ENCODE results near the gene DERA.
"Not testable (repeated sequence)": the region's sequence is repeated elsewhere in the genome, so short reads cannot be mapped to it uniquely, and the experiment has no call there.

DERA gene

GRCh38 chr12:16016748-16017147, 105.6 kb downstream of the DERA start:
- no peak for DNase-seq

GRCh38 chr12:16018306-16018705, 107.2 kb downstream of the DERA start:
- DNase-seq = no peak

DNA sequence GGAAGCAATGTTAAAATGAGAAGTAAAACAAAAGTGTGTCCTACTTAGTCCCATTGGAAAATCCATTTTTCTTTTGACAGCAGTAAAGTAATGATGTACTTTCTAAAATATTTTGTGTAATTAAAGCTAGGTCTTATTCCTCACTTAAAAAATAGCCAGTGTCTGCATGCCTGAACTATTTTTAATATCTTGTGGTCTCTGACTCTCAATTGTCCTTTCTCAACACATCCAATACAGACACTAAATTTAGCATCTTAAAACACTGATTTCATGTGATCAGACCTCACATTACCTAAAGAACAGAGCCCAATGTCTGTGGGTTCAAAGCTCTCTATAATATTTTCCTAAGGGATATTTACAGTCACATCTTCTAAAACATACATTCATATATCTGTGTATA, 108.0 kb downstream of the DERA start:
- no peak for DNase-seq

DNA sequence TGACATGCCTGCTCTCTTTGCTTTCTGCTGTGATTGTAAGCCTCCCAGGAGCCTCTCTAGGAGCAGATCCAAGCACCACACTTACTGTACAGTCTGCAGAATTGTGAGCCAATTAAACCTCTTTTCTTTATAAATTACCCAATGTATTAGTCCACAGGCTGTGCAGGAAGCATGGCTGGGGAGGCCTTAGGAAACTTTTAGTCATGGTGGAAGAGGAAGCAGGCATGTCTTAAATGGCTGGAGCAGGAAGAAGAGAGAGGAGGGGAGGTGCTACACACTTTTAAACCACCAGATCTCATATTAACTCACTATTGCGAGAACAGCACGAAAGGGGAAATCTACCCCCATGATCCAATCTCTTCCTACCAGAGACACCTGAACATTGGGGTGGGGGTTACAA, 108.9 kb downstream of the DERA start:
- DNase-seq = no peak

- DNase-seq = no peak
Observed at GRCh38 chr12:16021026-16021425, 109.9 kb downstream of the DERA start.

- DNase-seq = no peak
Observed at GRCh38 chr12:16021676-16022075, 110.5 kb downstream of the DERA start.

GRCh38 chr12:16027002-16027401, 115.9 kb downstream of the DERA start:
- DNase-seq = no peak

GRCh38 chr12:16030744-16031143, 119.6 kb downstream of the DERA start:
- no peak for DNase-seq

- DNase-seq = no peak
Observed at GRCh38 chr12:16034136-16034817, 123.1 kb downstream of the DERA start.

GRCh38 chr12:16036073-16036472, 124.9 kb downstream of the DERA start:
- DNase-seq = no peak

DNA sequence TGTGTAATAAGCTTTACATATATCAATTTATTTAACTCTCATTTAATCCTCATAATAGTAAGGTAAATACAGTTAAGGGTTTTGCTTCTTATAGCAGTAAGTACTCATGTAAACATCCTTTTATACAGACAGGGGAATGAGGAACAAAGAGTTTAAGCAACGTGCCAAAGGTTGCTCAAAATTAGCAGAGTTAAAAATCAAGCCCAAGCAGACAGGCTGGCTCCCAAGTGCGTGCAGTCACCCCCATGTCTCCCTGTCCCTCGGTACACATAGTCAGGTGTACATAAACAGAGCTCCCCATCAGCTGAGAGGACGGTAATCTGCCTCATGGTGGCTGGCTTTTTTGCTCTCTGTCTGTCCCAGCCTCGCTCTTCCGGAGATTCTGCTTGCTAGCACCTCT, 126.4 kb downstream of the DERA start:
- no peak for DNase-seq

DNA sequence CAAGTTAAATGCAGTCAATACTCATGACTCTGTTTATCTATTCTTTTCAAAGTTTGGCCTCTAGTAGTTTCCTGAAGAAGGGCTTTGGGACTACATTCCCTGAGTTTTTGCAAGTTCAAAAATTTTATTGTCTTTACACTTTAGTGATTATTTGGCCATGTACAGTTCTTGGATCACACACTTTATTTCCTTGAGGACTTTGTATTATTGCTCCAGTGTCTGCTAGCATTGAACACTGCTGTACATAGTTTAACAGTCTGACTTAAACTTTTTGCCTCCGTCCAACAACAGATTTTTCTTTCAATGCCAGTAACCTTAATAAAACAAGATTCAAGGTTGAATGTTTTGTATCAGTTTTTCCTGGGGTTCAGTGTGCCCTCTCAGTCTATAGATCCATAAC, 132.3 kb downstream of the DERA start:
- no peak for DNase-seq

DNA sequence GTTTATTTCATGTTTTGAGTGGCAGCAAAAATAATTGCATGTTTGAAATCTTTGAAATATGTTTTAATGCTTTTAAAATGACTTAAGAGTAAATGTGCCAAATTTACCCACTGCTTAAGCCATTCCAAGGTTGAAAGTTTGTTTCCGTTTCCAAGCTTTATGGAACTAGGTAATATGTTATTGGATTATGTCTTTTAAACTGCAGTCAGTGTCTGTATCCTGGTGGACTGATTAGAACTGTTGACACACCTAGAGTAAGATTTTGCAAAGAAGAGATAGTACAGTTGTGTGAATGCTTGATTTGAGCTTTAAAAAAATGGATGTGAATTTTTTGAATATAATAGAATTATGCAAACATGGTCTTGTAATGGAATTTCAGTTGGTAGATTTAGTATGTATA, 135.1 kb downstream of the DERA start:
- no peak for DNase-seq

DNA sequence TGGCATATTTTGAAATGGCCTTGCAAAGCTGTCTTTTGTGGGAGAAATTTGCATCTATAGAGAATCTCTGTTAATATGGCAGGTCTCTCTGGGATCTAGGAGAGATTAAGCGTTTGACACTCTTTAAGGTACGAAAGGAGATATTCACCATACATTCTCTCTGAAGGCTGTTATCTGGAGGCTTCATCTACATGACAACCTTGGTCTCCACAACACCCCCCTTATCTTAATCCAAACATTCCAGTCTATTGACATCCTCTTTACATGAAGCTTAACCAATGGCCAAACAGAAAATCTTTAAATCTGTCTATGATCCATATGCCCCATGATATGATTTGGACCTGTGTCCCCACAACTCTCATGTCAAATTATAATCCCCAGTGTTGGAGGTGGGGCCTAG, 137.4 kb downstream of the DERA start:
- no peak for DNase-seq

- no peak for DNase-seq
Observed at GRCh38 chr12:16056910-16057309, 145.8 kb downstream of the DERA start.

GRCh38 chr12:16057351-16057751, 146.2 kb downstream of the DERA start:
- DNase-seq = not testable (repeated sequence)

DNA sequence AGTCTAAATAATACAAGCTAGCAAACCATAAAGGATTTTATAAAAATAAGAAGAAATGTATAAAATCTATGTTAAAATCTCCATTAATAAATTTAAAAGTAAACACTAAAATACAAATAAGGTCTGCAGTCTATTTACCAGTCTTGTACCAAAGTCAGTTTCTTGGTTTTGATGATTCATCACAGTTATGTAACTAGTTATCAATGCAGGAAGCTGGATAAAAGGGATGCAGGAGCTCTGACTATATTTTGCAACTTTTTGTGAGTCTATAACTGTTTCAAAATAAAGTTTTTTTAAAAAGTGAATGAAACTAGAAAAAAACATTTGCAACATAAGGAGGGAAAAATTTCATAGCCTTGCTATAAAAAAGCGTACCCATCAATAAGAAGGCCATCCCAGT, 151.5 kb downstream of the DERA start:
- DNase-seq = no peak

DNA sequence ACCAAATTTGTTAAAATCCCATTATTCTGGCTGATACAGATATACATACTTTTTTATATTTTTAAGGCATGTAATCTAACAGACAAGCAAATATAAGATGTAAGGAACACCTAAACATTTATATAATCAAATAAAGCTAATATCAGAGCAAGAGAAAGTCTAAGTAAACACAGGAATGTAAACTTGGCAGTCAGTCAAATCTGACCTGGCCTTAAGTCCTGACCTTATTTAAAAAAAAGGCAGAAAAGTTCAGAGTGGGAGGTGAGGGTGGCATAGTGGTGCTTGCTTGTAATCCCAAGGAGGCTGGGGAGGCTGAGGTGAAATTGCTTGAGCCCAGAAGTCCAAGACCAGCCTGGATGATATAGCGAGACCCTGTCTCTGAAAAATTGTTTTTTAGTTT, 152.6 kb downstream of the DERA start:
- DNase-seq = no peak

DNA sequence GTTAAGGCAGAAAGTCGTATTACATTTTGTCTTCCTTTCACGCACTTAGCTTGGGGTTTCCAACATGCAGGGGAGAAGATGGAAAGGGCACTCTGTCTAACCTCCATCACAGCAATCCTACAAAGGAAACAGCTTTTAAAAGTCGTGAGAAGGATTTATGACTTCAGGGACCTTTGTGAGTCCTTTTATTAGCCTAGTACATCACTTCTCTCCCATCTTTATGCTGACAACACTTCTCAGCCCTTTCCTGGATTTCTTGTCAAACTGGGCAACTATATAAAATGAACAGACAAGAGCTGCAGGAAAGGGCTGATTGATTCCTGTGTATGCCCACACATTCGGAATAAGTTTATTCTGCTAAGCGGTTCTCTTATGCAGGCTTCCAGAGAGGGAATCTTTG, 159.0 kb downstream of the DERA start:
- DNase-seq = no peak

DNA sequence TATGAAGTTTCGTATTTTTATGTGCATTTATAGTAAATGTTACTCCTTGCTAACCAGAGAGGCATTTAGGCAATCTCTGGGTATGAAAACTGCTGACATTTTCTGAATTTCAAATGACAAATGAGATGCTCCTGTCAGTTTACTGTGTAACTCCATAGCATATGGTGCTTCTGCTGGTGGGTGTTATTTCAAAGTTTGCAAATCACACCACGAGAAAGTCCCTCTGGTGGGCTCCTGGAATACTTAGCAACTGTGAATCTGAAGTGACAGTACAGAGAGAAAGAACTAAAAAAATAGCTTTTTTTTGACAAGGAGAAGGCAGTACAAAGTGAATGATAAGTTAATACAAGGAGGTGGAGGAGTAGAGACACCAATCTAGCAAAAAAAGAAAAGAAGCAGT, 161.5 kb downstream of the DERA start:
- no peak for DNase-seq

GRCh38 chr12:16074894-16075293, 163.8 kb downstream of the DERA start:
- DNase-seq = no peak

GRCh38 chr12:16075887-16076286, 164.8 kb downstream of the DERA start:
- DNase-seq = no peak

- peak; percentile 25 for DNase-seq
Observed at GRCh38 chr12:16076557-16076956, 165.4 kb downstream of the DERA start.

DNA sequence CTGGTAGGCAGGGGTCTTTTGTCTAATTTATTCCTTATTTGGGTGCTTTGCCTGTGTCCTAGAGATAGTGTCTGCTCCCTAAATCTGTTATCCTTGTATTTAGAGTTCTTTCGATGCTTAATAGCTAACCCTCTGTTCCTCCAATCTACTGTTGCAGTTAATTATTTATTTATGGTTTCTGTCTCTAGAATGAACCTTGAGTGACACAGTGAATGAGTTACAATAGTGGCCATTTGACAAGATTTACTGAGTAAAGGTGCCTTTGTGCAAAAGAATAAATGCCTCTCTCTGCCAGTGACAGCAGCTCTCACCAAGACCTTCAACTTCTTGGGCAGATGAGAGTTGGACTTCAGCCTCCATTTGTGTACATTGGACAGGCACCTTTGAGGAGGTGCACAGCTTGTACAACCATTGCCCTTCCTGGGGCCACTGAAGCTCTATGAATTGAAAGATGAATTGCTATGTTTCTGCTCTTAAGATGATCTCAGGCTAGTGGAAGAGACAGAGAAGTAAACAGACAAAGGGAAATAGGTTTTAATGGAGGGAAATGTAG, 165.9 kb downstream of the DERA start:
- DNase-seq = no peak

- no peak for DNase-seq
Observed at GRCh38 chr12:16086462-16086861, 175.3 kb downstream of the DERA start.
